RWPE2 (cell line): ENCODE measurements around the gene SMIM20.

ENCODE experiments used
- ATAC-seq: fragments of 200-7000 bp; cut with Tn5 transposase; 3 replicates; pipeline ENCODE4 v1.9.1; 2021; ENCODE audit warnings: low read depth
- DNase-seq: peaks from one replicate; pipeline ENCODE4 v3.0.0-alpha.2; 2020; ENCODE audit warnings: low spot score
- H3K27ac ChIP-seq: fragments of 450-650 bp; 2 replicates; pipeline ENCODE4 v1.5.1; 2017; ENCODE audit warnings: mild to moderate bottlenecking; ENCODE audit not compliant: poor library complexity, severe bottlenecking
- H3K27me3 ChIP-seq: fragments of 250-450 bp; sonication (Bioruptor Pico); 2 replicates; pipeline ENCODE4 v1.5.1; 2021; ENCODE audit warnings: mild to moderate bottlenecking, moderate library complexity; ENCODE audit not compliant: insufficient read depth, poor library complexity, severe bottlenecking
- H3K36me3 ChIP-seq: fragments of 250-450 bp; sonication (Bioruptor Pico); 2 replicates; pipeline ENCODE4 v1.5.1; 2020; ENCODE audit warnings: low read depth, mild to moderate bottlenecking, moderate library complexity
- H3K4me1 ChIP-seq: fragments of 250-450 bp; sonication (Bioruptor Pico); 2 replicates; pipeline ENCODE4 v1.5.1; 2021; ENCODE audit warnings: mild to moderate bottlenecking, moderate library complexity; ENCODE audit not compliant: insufficient read depth, poor library complexity, severe bottlenecking
- H3K4me3 ChIP-seq: fragments of 250-450 bp; sonication (Bioruptor Pico); 2 replicates; pipeline ENCODE4 v1.5.1; 2021; ENCODE audit warnings: mild to moderate bottlenecking, moderate library complexity; ENCODE audit not compliant: severe bottlenecking
- H3K9me3 ChIP-seq: fragments of 250-450 bp; sonication (Bioruptor Pico); 2 replicates; pipeline ENCODE4 v1.5.1; 2021; ENCODE audit warnings: mild to moderate bottlenecking, moderate library complexity; ENCODE audit not compliant: severe bottlenecking
- CTCF ChIP-seq: fragments of 450-650 bp; IDR thresholded peaks from one replicate; pipeline ENCODE4 v1.5.1; 2017; ENCODE audit warnings: mild to moderate bottlenecking, moderate library complexity; ENCODE audit not compliant: poor library complexity, severe bottlenecking

SMIM20 gene

GRCh38 chr4:25970226-25970675 lies 56.2 kb downstream of the SMIM20 start:
- Histone ChIP-seq H3K27me3 (no peaks in the 10 kb centered on the region), H3K27ac (no peak overlapping the region), H3K4me3 (no peak overlapping the region), H3K4me1 (no peaks in the 10 kb centered on the region), H3K36me3 (no peaks in the 10 kb centered on the region), H3K9me3 (no peaks in the 10 kb centered on the region)
- no peak for TF ChIP-seq CTCF
- DNase-seq, result no peak
- ATAC-seq, result no peak

GRCh38 chr4:25970691-25971432 lies 56.8 kb downstream of the SMIM20 start:
- ATAC-seq (no peak), DNase-seq (no peak)
- H3K4me3 ChIP-seq, result no peak overlapping the region
- no peaks in the 10 kb centered on the region for H3K4me1 ChIP-seq
- no peak overlapping the region for H3K27ac ChIP-seq
- H3K9me3 ChIP-seq, result no peaks in the 10 kb centered on the region
- no peaks in the 10 kb centered on the region for H3K27me3 ChIP-seq
- no peaks in the 10 kb centered on the region for H3K36me3 ChIP-seq
- TF ChIP-seq CTCF, result no peak

- no peaks in the 10 kb centered on the region for H3K27me3 ChIP-seq
- no peaks in the 10 kb centered on the region for H3K9me3 ChIP-seq
- no peak for ATAC-seq
- no peak overlapping the region for H3K27ac ChIP-seq
- H3K4me1 ChIP-seq, result no peaks in the 10 kb centered on the region
- no peak for DNase-seq
- no peaks in the 10 kb centered on the region for H3K36me3 ChIP-seq
- H3K4me3 ChIP-seq, result no peak overlapping the region
- TF ChIP-seq CTCF, result no peak
These were observed 58.3 kb downstream of the SMIM20 start for GRCh38 chr4:25972366-25972765.

GRCh38 chr4:25972984-25973745 lies 59.1 kb downstream of the SMIM20 start:
- no peaks in the 10 kb centered on the region for H3K9me3 ChIP-seq
- no peaks in the 10 kb centered on the region for H3K4me1 ChIP-seq
- no peak overlapping the region for H3K27ac ChIP-seq
- no peak for TF ChIP-seq CTCF
- H3K27me3 ChIP-seq, result no peaks in the 10 kb centered on the region
- DNase-seq, result no peak
- H3K4me3 ChIP-seq, result no peak overlapping the region
- no peaks in the 10 kb centered on the region for H3K36me3 ChIP-seq
- ATAC-seq, result no peak
